DOHH2 (cell line): ENCODE results near the gene PORCN.

Source experiments
- EZH2phosphoT487 ChIP-seq: fragments of 200-600 bp; sonication (generic); IDR thresholded peaks from 2 replicates; pipeline ENCODE4 v1.6.1; 2017; ENCODE audit warnings: borderline replicate concordance, mild to moderate bottlenecking, antibody characterized with exemption, low read length, moderate library complexity, mixed read lengths
- TF ChIP-seq, protein P1 (sequence below): fragments of 200-600 bp; sonication (generic); IDR thresholded peaks from one replicate; pipeline ENCODE4 v1.5.1; 2014; ENCODE audit warnings: antibody characterized with exemption, mild to moderate bottlenecking, low read depth, low read length; ENCODE audit not compliant: poor library complexity, severe bottlenecking

DNA sequence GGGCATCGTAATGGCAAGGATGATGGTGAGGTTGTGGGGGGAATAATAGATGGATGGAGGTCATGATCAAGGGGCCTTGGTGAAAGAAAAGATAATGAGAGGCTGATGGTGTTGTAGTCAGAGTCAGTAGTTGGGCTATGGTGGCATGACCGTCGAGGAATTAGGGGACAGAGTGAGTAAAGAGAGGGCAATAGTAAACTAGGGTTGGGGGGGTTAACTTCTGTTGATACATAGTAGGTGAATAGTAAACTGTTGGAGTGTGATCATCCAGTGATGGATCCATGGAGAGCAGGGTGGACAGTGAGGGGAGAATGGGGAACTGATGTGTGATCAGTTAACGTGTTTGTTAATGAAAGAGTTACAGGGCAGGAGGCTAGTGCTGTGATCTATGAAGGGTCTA lies 31.9 kb upstream of the PORCN start:
- TF ChIP-seq, protein P1, sequence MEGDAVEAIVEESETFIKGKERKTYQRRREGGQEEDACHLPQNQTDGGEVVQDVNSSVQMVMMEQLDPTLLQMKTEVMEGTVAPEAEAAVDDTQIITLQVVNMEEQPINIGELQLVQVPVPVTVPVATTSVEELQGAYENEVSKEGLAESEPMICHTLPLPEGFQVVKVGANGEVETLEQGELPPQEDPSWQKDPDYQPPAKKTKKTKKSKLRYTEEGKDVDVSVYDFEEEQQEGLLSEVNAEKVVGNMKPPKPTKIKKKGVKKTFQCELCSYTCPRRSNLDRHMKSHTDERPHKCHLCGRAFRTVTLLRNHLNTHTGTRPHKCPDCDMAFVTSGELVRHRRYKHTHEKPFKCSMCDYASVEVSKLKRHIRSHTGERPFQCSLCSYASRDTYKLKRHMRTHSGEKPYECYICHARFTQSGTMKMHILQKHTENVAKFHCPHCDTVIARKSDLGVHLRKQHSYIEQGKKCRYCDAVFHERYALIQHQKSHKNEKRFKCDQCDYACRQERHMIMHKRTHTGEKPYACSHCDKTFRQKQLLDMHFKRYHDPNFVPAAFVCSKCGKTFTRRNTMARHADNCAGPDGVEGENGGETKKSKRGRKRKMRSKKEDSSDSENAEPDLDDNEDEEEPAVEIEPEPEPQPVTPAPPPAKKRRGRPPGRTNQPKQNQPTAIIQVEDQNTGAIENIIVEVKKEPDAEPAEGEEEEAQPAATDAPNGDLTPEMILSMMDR, result no peak
- TF ChIP-seq EZH2phosphoT487, result no peak
